AG09319 (cell line): ENCODE measurements around the gene S100A5.
"Not testable (repeated sequence)": the region's sequence is repeated elsewhere in the genome, so short reads cannot be mapped to it uniquely, and the experiment has no call there.

Experiments
- DNase-seq: peaks from one replicate; pipeline ENCODE4 v3.0.0-alpha.2; 2010; ENCODE audit warnings: low read depth; ENCODE audit errors: extremely low read depth
- TF ChIP-seq, protein P1 (sequence below): IDR thresholded peaks from 2 replicates; pipeline ENCODE4 v1.5.1; 2011; ENCODE audit warnings: low read depth, mild to moderate bottlenecking, inconsistent platforms, low read length, moderate library complexity

The S100A5 gene

DNA sequence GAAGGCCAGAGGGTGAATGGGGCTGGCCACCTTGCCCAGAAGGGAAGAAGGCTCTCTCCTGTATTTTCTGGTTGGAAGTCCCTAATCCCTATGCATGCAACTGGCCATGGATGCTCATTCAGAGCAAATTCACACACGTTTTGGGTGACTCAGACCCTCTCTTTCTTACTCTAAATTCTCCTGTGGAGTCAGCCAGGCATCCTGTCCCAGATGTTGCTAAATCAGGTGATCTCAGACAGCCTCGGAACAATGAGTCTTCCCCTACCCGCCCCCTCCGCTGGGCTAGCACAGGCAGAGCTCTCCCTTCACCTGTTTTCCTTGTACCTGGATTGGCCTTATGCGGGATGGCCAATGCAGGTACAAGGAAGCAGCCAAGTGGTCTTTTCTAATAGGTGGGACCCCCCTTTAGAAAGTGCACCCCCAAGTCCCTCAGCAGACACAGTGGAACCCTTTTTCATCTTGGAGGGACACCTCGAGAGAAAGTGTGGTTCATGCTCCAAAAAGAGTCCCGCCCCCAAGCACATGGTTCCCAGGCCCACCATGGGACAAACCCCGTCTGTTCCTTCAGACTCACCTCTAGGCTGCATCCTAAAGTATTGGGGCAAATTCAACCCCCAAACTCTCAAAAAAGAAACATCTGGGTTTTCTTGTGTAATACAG, 13.6 kb downstream of the S100A5 start:
- DNase-seq, result no peak
- TF ChIP-seq, protein P1, sequence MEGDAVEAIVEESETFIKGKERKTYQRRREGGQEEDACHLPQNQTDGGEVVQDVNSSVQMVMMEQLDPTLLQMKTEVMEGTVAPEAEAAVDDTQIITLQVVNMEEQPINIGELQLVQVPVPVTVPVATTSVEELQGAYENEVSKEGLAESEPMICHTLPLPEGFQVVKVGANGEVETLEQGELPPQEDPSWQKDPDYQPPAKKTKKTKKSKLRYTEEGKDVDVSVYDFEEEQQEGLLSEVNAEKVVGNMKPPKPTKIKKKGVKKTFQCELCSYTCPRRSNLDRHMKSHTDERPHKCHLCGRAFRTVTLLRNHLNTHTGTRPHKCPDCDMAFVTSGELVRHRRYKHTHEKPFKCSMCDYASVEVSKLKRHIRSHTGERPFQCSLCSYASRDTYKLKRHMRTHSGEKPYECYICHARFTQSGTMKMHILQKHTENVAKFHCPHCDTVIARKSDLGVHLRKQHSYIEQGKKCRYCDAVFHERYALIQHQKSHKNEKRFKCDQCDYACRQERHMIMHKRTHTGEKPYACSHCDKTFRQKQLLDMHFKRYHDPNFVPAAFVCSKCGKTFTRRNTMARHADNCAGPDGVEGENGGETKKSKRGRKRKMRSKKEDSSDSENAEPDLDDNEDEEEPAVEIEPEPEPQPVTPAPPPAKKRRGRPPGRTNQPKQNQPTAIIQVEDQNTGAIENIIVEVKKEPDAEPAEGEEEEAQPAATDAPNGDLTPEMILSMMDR, result no peak

DNA sequence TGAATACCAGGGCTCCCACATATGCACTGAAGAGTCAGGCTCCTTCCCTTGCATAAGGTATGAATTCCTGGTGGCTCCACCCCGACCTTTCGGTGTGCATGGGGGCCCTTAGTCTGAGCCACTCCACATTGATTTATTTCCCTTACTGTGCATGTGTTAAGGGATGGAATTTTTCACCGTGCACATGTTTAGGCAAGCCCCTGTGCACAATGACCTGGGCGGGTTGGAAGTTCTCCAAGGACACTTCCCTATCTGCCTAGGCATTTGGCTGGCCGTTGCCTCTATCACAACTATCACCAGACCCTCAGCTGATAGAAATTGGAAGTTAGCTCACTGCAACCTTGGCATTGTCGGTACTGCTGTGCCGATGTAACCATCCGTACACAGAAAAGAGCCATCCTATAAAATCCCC, 14.6 kb downstream of the S100A5 start:
- TF ChIP-seq, protein P1, result no peak
- DNase-seq, result no peak

DNA sequence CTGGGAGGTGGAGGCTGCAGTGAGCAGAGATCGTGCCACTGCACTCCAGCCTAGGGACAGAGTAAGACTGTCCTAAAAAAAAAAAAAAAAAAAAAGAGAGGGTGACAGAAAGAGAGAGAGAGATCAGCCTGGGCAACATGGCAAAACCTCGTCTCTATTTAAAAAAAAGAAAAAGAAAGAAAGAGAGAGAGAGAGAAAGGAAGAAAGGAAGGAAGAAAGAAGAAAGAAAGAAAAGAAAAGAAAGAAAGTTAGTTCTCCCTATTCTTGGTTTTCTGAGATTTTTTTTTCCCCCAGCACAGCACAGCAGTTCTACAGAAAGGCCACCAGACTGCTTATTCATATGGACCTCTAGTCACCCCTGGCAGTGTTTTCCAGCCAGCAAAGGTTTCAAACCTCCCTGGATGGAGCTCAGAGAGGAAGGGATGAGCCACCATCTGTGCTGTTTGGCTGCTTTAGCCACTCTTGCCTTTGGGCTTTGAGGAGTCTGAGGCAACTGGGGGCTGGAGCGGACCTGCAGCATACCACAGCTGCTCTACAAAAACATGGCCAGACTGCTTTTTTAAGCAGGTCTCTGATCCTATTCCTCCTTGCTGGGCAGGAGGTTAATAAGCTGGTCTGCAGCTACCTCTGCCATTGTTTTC, 15.5 kb downstream of the S100A5 start:
- TF ChIP-seq, protein P1, result no peak
- no peak for DNase-seq

DNA sequence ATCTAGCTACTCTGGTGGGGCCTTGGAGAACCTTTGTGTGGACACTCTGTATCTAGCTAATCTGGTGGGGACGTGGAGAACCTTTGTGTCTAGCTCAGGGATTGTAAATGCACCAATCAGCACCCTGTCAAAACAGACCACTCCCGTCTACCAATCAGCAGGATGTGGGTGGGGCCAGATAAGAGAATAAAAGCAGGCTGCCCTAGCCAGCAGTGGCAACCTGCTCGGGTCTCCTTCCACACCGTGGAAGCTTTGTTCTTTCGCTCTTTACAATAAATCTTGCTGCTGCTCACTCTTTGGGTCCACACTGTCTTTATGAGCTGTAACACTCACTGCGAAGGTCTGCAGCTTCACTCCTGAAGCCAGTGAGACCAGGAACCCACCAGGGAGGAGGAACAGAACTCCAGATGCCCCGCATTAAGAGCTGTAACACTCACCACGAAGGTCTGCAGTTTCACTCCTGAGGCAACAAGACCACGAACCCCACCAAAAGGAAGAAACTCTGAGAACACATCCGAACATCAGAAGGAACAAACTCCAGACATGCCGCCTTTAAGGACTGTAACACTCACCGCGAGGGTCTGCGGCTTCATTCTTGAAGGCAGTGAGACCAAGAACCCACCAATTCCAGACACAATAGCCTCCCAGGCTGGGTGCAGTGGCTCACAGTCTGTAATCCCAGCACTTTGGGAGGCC, 18.2 kb downstream of the S100A5 start:
- DNase-seq, result not testable (repeated sequence)

DNA sequence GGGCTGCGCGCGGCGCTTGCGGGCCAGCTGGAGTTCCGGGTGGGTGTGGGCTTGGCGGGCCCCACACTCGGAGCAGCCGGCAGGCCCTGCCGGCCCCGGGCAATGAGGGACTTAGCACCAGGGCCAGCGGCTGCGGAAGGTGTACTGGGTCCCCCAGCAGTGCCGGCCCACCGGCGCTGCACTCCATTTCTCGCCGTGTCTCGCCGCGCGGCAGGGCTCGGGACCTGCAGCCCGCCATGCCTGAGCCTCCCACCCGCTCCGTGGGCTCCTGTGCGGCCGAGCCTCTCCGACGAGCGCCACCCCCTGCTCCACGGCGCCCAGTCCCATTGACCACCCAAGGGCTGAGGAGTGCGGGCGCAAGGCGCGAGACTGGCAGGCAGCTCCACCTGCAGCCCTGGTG, 18.9 kb downstream of the S100A5 start:
- DNase-seq, result not testable (repeated sequence)

DNA sequence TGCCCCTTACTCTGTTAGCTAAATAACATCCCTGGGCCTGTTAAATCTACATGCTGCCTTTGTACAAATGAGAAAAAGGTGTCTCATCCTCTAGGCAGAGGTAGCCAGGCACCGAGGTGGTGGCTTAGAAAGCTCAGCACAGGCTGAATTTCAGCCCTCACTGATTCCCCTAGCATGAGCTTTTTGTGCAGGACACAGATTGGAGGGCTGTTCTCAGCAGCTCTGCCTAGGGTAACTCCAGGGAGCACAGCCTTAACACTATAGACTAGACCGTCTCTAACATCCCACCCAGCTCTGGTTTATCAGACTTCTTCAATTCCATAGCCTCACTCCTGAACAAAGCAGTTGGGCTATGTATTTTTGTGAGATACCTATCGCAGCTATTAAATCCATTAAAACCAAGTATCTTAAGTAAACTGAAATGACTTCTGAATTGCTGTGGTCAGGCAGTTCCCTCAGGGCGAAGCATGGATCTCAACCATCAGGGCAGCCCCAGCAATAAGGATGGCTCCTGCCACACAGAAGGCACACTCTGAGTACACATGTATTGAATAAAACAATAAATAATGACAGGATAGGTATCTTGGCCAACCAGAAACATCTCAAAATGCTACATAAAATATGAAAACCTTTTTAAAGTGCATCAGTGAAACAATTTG, 19.8 kb downstream of the S100A5 start:
- TF ChIP-seq, protein P1, result no peak
- no peak for DNase-seq

DNA sequence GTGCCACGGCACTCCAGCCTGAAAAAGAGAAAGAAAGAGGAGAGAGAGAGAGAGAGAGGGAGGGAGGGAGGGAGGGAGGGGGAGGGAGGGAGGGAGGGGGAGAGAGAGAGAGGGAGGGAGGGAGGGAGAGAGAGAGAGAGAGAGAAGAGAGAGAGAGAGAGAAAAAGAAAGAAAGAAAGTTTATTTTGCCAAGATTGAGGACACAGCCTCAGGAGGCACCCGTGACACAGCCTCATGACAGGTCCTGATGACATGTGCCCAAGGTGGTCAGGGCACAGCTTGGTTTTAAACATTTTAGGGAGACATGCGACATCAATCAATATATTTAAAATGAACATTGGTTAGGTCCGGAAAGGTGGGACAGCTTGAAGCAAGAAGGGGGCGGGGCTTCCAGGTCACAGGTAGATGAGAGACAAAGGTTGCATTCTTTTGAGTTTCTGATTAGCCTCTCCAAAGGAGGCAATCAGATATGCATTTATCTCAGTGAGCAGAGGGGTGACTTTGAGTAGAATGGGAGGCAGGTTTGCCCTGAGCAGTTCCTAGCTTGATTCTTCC, 20.5 kb downstream of the S100A5 start:
- not testable (repeated sequence) for DNase-seq

DNA sequence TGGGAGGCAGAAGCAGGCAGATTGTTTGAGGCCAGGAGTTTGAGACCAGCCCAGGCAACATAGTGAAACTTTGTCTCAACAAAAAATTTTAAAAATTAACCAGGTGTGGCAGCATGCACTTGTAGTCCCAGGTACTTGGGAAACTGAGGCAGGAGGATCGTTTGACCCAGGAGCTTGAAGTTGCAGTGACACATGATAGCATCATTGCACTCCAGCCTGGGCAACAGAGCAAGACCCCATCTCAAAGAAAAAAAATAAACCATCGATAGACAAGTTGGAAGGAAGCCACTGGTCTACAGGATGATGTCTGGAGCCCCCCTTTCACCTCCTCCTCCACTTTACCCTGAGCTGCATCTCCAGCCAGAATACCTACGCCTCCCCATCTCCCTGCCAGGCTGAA, 21.5 kb downstream of the S100A5 start:
- TF ChIP-seq, protein P1, result no peak
- no peak for DNase-seq
